Trophoblast cell (in vitro differentiated cells and primary cell): ENCODE results near the gene MYLK.
"Not testable (repeated sequence)": the region's sequence is repeated elsewhere in the genome, so short reads cannot be mapped to it uniquely, and the experiment has no call there.

Experiments used
- DNase-seq, 2 donors: peaks; one replicate each; pipeline ENCODE4 v3.0.0-alpha.2; 2016
- H2AFZ ChIP-seq: 2 replicates; pipeline ENCODE4 v1.6.1; 2013; ENCODE audit warnings: low read length, moderate library complexity, mild to moderate bottlenecking; ENCODE audit not compliant: insufficient read depth, poor library complexity
- H2AK5ac ChIP-seq: 2 replicates; pipeline ENCODE4 v1.6.1; 2013; ENCODE audit warnings: mild to moderate bottlenecking, low read length
- H2BK120ac ChIP-seq: 2 replicates; pipeline ENCODE4 v1.6.1; 2013; ENCODE audit warnings: low read length, mild to moderate bottlenecking, moderate library complexity; ENCODE audit not compliant: insufficient read depth, poor library complexity
- H2BK12ac ChIP-seq: 2 replicates; pipeline ENCODE4 v1.6.1; 2013; ENCODE audit warnings: mild to moderate bottlenecking, low read length, moderate library complexity
- H2BK5ac ChIP-seq: 2 replicates; pipeline ENCODE4 v1.6.1; 2013; ENCODE audit warnings: low read length, low read depth, moderate library complexity, mild to moderate bottlenecking; ENCODE audit not compliant: poor library complexity
- H3K14ac ChIP-seq: 2 replicates; pipeline ENCODE4 v1.6.1; 2013; ENCODE audit warnings: mild to moderate bottlenecking, low read length
- H3K18ac ChIP-seq: 2 replicates; pipeline ENCODE4 v1.6.1; 2013; ENCODE audit warnings: mild to moderate bottlenecking, low read length
- H3K23ac ChIP-seq: 2 replicates; pipeline ENCODE4 v1.6.1; 2013; ENCODE audit warnings: low read length
- H3K27ac ChIP-seq: 2 replicates; pipeline ENCODE4 v1.5.1; 2013; ENCODE audit warnings: low read depth, mild to moderate bottlenecking, inconsistent platforms, low read length, moderate library complexity
- H3K27me3 ChIP-seq: 2 replicates; pipeline ENCODE4 v1.6.1; 2013; ENCODE audit warnings: inconsistent platforms, mild to moderate bottlenecking, low read length, moderate library complexity; ENCODE audit not compliant: insufficient read depth
- H3K36me3 ChIP-seq, 2 experiments: 1 replicate in 1 of 2; 2 replicates in 1 of 2; pipeline ENCODE4 v1.6.1; 2013; ENCODE audit warnings: low read length in 2 of 2, mild to moderate bottlenecking in 2 of 2, moderate library complexity in 1 of 2; ENCODE audit not compliant: insufficient read depth in 2 of 2, control insufficient read depth in 1 of 2
- H3K4ac ChIP-seq: 2 replicates; pipeline ENCODE4 v1.6.1; 2013; ENCODE audit warnings: low read depth, mild to moderate bottlenecking, low read length, moderate library complexity
- H3K4me1 ChIP-seq, 2 experiments: 1 replicate in 1 of 2; 2 replicates in 1 of 2; pipeline ENCODE4 v1.6.1; 2013; ENCODE audit warnings: low read length in 2 of 2, mild to moderate bottlenecking in 2 of 2, moderate library complexity in 1 of 2; ENCODE audit not compliant: insufficient read depth in 2 of 2, control insufficient read depth in 1 of 2
- H3K4me2 ChIP-seq: 2 replicates; pipeline ENCODE4 v1.6.1; 2013; ENCODE audit warnings: inconsistent platforms, mild to moderate bottlenecking, low read length, moderate library complexity
- H3K4me3 ChIP-seq: 2 replicates; pipeline ENCODE4 v1.5.1; 2013; ENCODE audit warnings: mild to moderate bottlenecking, low read depth, low read length, inconsistent platforms
- H3K79me1 ChIP-seq: one replicate; pipeline ENCODE4 v1.6.1; 2013; ENCODE audit warnings: low read length
- H3K79me2 ChIP-seq: 2 replicates; pipeline ENCODE4 v1.6.1; 2013; ENCODE audit warnings: low read length, mild to moderate bottlenecking; ENCODE audit not compliant: control insufficient read depth, insufficient read depth, poor library complexity
- H3K9ac ChIP-seq: 2 replicates; pipeline ENCODE4 v1.6.1; 2013; ENCODE audit warnings: mild to moderate bottlenecking, low read length
- H3K9me3 ChIP-seq: 2 replicates; pipeline ENCODE4 v1.6.1; 2013; ENCODE audit warnings: low read depth, mild to moderate bottlenecking, control low read depth, inconsistent platforms, low read length; ENCODE audit not compliant: insufficient read depth
- H4K12ac ChIP-seq: 2 replicates; pipeline ENCODE4 v1.6.1; 2013; ENCODE audit warnings: low read depth, mild to moderate bottlenecking, low read length, moderate library complexity
- H4K8ac ChIP-seq: 2 replicates; pipeline ENCODE4 v1.6.1; 2013; ENCODE audit warnings: low read depth, mild to moderate bottlenecking, low read length, moderate library complexity
- H4K91ac ChIP-seq: one replicate; pipeline ENCODE4 v1.6.1; 2013; ENCODE audit warnings: low read depth, mild to moderate bottlenecking, low read length, moderate library complexity
- WGBS: extraction: QIAGEN DNeasy Blood & Tissue Kit; methylation state at CpG from one replicate; pipeline ENCODE4 v1.1.7; 2013; ENCODE audit warnings: missing lambda C conversion rate; ENCODE audit not compliant: insufficient read length, insufficient coverage; ENCODE audit errors: extremely low coverage; 5-methylcytosine and 5-hydroxymethylcytosine counted together

The MYLK gene

DNA sequence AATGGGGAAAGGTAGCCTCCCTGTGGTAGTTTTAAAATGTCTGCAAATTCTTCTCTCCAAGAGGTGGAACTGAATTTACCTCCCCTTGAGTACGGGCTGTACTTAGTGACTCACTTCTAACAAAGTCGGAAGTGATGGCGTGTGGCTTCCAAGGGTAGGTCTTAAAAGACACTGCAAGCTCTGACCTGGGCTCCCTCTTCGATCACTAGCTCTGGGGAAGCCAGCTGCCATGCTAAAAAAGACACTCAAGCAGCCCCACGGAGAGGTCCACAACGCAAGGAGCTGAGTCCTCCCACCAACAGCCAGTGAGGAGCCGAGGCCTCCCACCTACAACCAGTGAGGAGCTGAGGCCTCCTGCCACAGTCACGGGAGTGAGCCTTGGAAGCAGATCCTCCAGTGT lies 177.3 kb downstream of the MYLK start:
- no peaks in the 10 kb centered on the region for H3K79me2 ChIP-seq
- H3K4me2 ChIP-seq, result no peak overlapping the region
- H3K27ac ChIP-seq, result no peak overlapping the region
- no peak overlapping the region for H2BK12ac ChIP-seq
- H3K18ac ChIP-seq, result no peak overlapping the region
- no peak overlapping the region for H3K4ac ChIP-seq
- no peaks in the 10 kb centered on the region for H3K9me3 ChIP-seq
- H3K36me3 ChIP-seq, result peaks cover 18 to 27% of the 10 kb centered on the region in 2 experiments
- peaks cover under 1 to 1% of the 10 kb centered on the region in 2 experiments for H3K4me1 ChIP-seq
- H4K12ac ChIP-seq, result no peak overlapping the region
- H2AFZ ChIP-seq, result no peak overlapping the region
- H2BK5ac ChIP-seq, result no peak overlapping the region
- no peak overlapping the region for H4K91ac ChIP-seq
- no peak overlapping the region for H3K9ac ChIP-seq
- H3K4me3 ChIP-seq, result no peak overlapping the region
- no peak overlapping the region for H2BK120ac ChIP-seq
- DNase-seq, result no peak
- H3K27me3 ChIP-seq, result no peaks in the 10 kb centered on the region
- WGBS, result no CpG with 5 or more reads among the region's 8 CpGs
- H4K8ac ChIP-seq, result no peak overlapping the region
- H3K23ac ChIP-seq, result no peak overlapping the region
- H2AK5ac ChIP-seq, result no peak overlapping the region
- no peak overlapping the region for H3K14ac ChIP-seq
- no peaks in the 10 kb centered on the region for H3K79me1 ChIP-seq

DNA sequence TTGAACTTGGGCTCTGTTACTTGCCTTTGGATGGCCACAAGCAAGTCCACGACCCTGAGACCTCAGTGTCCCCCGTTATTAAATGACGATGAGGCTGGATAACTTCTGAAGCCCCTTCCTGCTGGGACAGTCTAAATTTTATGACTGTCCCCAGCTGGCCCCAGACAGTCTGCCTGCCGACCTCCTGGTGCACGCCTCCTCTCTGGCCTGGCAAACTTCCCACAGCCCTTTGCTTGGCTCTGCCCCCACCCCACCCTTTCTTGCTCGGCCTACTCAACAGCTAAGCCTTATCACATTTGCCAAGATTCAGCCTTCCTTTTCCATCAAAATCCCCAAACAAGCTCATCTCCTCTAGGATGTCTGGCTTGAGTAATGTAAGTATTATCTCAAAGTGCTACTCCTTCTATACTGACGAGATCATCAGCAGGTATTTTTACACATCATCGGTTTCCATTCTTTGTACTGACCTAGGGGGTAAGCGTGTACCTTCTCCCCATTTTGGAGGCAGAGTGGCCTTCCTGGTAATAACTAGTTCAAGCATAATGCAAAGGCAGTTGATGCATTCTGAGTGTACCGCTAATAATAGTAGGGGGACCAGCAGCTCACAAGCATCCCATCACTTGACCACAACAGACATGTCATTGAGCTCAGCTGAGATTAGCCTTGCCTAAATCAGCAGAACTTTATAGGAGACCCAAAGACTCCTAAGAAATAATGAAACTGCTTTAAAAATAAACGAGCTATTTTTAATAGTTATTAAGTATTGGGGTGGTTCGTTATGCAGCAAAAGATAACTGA lies 178.4 kb downstream of the MYLK start:
- H2AK5ac ChIP-seq, result no peak overlapping the region
- peaks cover 18 to 25% of the 10 kb centered on the region in 2 experiments for H3K36me3 ChIP-seq
- no peak overlapping the region for H2AFZ ChIP-seq
- no peak overlapping the region for H4K12ac ChIP-seq
- peaks cover 3% of the 10 kb centered on the region for H3K79me1 ChIP-seq
- no peaks in the 10 kb centered on the region for H3K79me2 ChIP-seq
- no peak overlapping the region for H4K8ac ChIP-seq
- H2BK5ac ChIP-seq, result no peak overlapping the region
- H3K18ac ChIP-seq, result no peak overlapping the region
- H2BK120ac ChIP-seq, result no peak overlapping the region
- no peaks in the 10 kb centered on the region for H3K9me3 ChIP-seq
- H3K4me2 ChIP-seq, result no peak overlapping the region
- H3K27me3 ChIP-seq, result no peaks in the 10 kb centered on the region
- DNase-seq, result no peak
- no peak overlapping the region for H3K4me3 ChIP-seq
- H3K27ac ChIP-seq, result no peak overlapping the region
- WGBS, result no CpG with 5 or more reads among the region's 12 CpGs
- H3K4ac ChIP-seq, result no peak overlapping the region
- H3K4me1 ChIP-seq, result peaks cover under 1 to 4% of the 10 kb centered on the region in 2 experiments
- no peak overlapping the region for H3K14ac ChIP-seq
- no peak overlapping the region for H4K91ac ChIP-seq
- no peak overlapping the region for H2BK12ac ChIP-seq
- no peak overlapping the region for H3K9ac ChIP-seq
- no peak overlapping the region for H3K23ac ChIP-seq

GRCh38 chr3:123703663-123704062 lies 180.5 kb downstream of the MYLK start:
- not testable (repeated sequence) for DNase-seq, H3K4me3 ChIP-seq, H3K14ac ChIP-seq, H3K9ac ChIP-seq, H3K79me1 ChIP-seq, H4K91ac ChIP-seq, H4K12ac ChIP-seq, H3K4ac ChIP-seq, H2BK12ac ChIP-seq, H2BK120ac ChIP-seq, H2AFZ ChIP-seq, H3K23ac ChIP-seq, H3K9me3 ChIP-seq, H2BK5ac ChIP-seq, H3K79me2 ChIP-seq, H3K18ac ChIP-seq, H4K8ac ChIP-seq, H3K27ac ChIP-seq, H2AK5ac ChIP-seq, H3K4me2 ChIP-seq, H3K27me3 ChIP-seq
- WGBS, result no CpG with 5 or more reads among the region's 3 CpGs
- Histone ChIP-seq H3K36me3 (peaks cover 28 to 30% of the 10 kb centered on the region in 2 experiments), H3K4me1 (peaks cover 9 to 16% of the 10 kb centered on the region in 2 experiments)

GRCh38 chr3:123702720-123703119 lies 181.4 kb downstream of the MYLK start:
- H2BK120ac ChIP-seq, result no peak overlapping the region
- H2AK5ac ChIP-seq, result no peak overlapping the region
- H3K4me3 ChIP-seq, result no peak overlapping the region
- no peak overlapping the region for H2AFZ ChIP-seq
- H3K23ac ChIP-seq, result no peak overlapping the region
- DNase-seq, result no peak
- H3K27ac ChIP-seq, result no peak overlapping the region
- H2BK5ac ChIP-seq, result no peak overlapping the region
- no peak overlapping the region for H4K12ac ChIP-seq
- peaks cover 21 to 24% of the 10 kb centered on the region in 2 experiments for H3K36me3 ChIP-seq
- H4K8ac ChIP-seq, result no peak overlapping the region
- peaks cover 19 to 25% of the 10 kb centered on the region in 2 experiments for H3K4me1 ChIP-seq
- H3K79me1 ChIP-seq, result peaks cover 16% of the 10 kb centered on the region
- no peaks in the 10 kb centered on the region for H3K79me2 ChIP-seq
- no peak overlapping the region for H3K9ac ChIP-seq
- no CpG with 5 or more reads among the region's 2 CpGs for WGBS
- H3K18ac ChIP-seq, result no peak overlapping the region
- H3K27me3 ChIP-seq, result no peaks in the 10 kb centered on the region
- no peak overlapping the region for H4K91ac ChIP-seq
- H3K9me3 ChIP-seq, result no peaks in the 10 kb centered on the region
- H3K4ac ChIP-seq, result no peak overlapping the region
- H2BK12ac ChIP-seq, result no peak overlapping the region
- no peak overlapping the region for H3K4me2 ChIP-seq
- H3K14ac ChIP-seq, result no peak overlapping the region
